ENCODE results near the gene TTLL3.

DNA sequence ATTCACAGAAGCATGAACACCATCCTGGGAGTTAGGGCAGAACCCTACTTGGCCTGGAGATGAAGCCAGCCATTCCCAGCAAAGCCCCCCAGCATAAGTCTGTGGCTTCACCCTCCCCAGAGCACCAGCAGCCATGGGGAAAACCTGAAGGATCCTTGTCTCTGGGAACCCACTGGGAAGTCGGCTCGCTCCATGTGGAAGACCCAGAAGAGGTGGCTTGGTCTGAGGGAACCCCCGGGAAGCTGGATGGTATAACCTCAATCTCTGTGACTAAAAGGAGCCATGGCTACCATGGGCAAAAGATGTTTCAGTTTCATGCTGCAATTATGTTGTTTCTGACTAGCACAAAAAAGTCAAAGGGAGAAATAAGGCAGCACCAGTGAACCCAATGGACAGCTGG, 45.5 kb downstream of the TTLL3 start:
- TF ChIP-seq, protein P1, sequence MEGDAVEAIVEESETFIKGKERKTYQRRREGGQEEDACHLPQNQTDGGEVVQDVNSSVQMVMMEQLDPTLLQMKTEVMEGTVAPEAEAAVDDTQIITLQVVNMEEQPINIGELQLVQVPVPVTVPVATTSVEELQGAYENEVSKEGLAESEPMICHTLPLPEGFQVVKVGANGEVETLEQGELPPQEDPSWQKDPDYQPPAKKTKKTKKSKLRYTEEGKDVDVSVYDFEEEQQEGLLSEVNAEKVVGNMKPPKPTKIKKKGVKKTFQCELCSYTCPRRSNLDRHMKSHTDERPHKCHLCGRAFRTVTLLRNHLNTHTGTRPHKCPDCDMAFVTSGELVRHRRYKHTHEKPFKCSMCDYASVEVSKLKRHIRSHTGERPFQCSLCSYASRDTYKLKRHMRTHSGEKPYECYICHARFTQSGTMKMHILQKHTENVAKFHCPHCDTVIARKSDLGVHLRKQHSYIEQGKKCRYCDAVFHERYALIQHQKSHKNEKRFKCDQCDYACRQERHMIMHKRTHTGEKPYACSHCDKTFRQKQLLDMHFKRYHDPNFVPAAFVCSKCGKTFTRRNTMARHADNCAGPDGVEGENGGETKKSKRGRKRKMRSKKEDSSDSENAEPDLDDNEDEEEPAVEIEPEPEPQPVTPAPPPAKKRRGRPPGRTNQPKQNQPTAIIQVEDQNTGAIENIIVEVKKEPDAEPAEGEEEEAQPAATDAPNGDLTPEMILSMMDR (IDR thresholded peaks at IDR 0.05; ENCODE audit: insufficient read depth, low read length, poor library complexity, severe bottlenecking), result no peak
- TF ChIP-seq EZH2phosphoT487 (conservative IDR thresholded peaks at IDR 0.05; ENCODE audit: low read length), result no peak

All from SU-DHL-6 (cell line).